HEK293 (cell line): ENCODE measurements around the gene NRIP2.

Source experiments
- CTCF ChIA-PET: fragments of 350-600 bp; formaldehyde crosslinking; extraction: SDS; loops from one replicate; lab custom pipeline; 2021; ENCODE audit warnings: antibody characterized with exemption; lab: Yijun Ruan, JAX
- POLR2A ChIA-PET: fragments of 300-600 bp; formaldehyde crosslinking; extraction: SDS; loops from one replicate; lab custom pipeline; 2020; ENCODE audit warnings: antibody characterized with exemption, inconsistent platforms; lab: Yijun Ruan, JAX
- H3K27ac ChIP-seq: fragments of 200-500 bp; sonication (Bioruptor generic); 2 replicates; pipeline ENCODE4 v1.5.1; 2014; ENCODE audit warnings: low read depth, low read length, control low read depth, inconsistent platforms; ENCODE audit errors: extremely low read depth
- H3K36me3 ChIP-seq, 2 experiments: fragments of 200-500 bp in 1 of 2; sonication (Bioruptor generic) in 1 of 2; 1 replicate in 1 of 2; 2 replicates in 1 of 2; pipeline ENCODE4 v1.5.1; 2014 to 2017; ENCODE audit warnings: inconsistent platforms in 2 of 2, low read length in 2 of 2; ENCODE audit not compliant: control insufficient read depth in 2 of 2, insufficient read depth in 1 of 2
- H3K4me1 ChIP-seq: fragments of 200-500 bp; sonication (Bioruptor generic); 2 replicates; pipeline ENCODE4 v1.5.1; 2014; ENCODE audit warnings: mild to moderate bottlenecking, low read length, inconsistent platforms; ENCODE audit not compliant: control insufficient read depth, insufficient read depth
- H3K4me3 ChIP-seq: 2 replicates; pipeline ENCODE4 v1.5.1; 2011; ENCODE audit warnings: low read depth, mild to moderate bottlenecking, control low read depth, low read length, moderate library complexity
- H3K9me3 ChIP-seq: fragments of 200-500 bp; sonication (Bioruptor generic); 2 replicates; pipeline ENCODE4 v1.5.1; 2014; ENCODE audit warnings: low read depth, low read length, inconsistent platforms; ENCODE audit not compliant: control insufficient read depth, insufficient read depth
- GLI2 ChIP-seq: fragments of 450-650 bp; formaldehyde crosslinking; IDR thresholded peaks from 2 replicates; pipeline ENCODE4; 2017; ENCODE audit warnings: missing biosample characterization, missing genetic modification characterization, low read depth, borderline replicate concordance
- HOXA7 ChIP-seq: sonication (generic); formaldehyde crosslinking; IDR thresholded peaks from 2 replicates; pipeline ENCODE4 v1.8.1; 2022; ENCODE audit warnings: missing genetic modification reagents, borderline replicate concordance
- PBX3 ChIP-seq: sonication (generic); formaldehyde crosslinking; IDR thresholded peaks from 2 replicates; pipeline ENCODE4 v1.8.1; 2022; ENCODE audit warnings: mild to moderate bottlenecking, moderate library complexity, missing genetic modification reagents
- PRDM2 ChIP-seq: fragments of 450-650 bp; formaldehyde crosslinking; IDR thresholded peaks from 2 replicates; pipeline ENCODE4 v1.5.1; 2016; ENCODE audit warnings: missing biosample characterization, missing genetic modification characterization, borderline replicate concordance
- SCRT2 ChIP-seq: fragments of 450-650 bp; formaldehyde crosslinking; IDR thresholded peaks from 2 replicates; pipeline ENCODE4 v1.5.1; 2016; ENCODE audit warnings: missing biosample characterization, missing genetic modification characterization
- ZBTB21 ChIP-seq: fragments of 450-650 bp; formaldehyde crosslinking; IDR thresholded peaks from 2 replicates; pipeline ENCODE4 v1.5.1; 2017; ENCODE audit warnings: missing biosample characterization, missing genetic modification characterization
- ZBTB49 ChIP-seq: fragments of 450-650 bp; formaldehyde crosslinking; IDR thresholded peaks from 2 replicates; pipeline ENCODE4 v1.5.1; 2016; ENCODE audit warnings: missing biosample characterization, missing genetic modification characterization, low read depth
- ZFHX2 ChIP-seq: fragments of 450-650 bp; formaldehyde crosslinking; conservative IDR thresholded peaks from 2 replicates; pipeline ENCODE4 v1.5.1; 2016; ENCODE audit warnings: missing biosample characterization, missing genetic modification characterization
- ZNF132 ChIP-seq: fragments of 450-650 bp; formaldehyde crosslinking; IDR thresholded peaks from 2 replicates; pipeline ENCODE4 v1.5.1; 2017; ENCODE audit warnings: missing biosample characterization, missing genetic modification characterization, borderline replicate concordance
- ZNF146 ChIP-seq: fragments of 450-650 bp; formaldehyde crosslinking; IDR thresholded peaks from 2 replicates; pipeline ENCODE4 v1.5.1; 2016; ENCODE audit warnings: missing biosample characterization, missing genetic modification characterization
- ZNF18 ChIP-seq: fragments of 450-650 bp; formaldehyde crosslinking; IDR thresholded peaks from 2 replicates; pipeline ENCODE4 v1.5.1; 2016; ENCODE audit warnings: missing biosample characterization, missing genetic modification characterization
- ZNF311 ChIP-seq: fragments of 450-650 bp; formaldehyde crosslinking; IDR thresholded peaks from 2 replicates; pipeline ENCODE4 v1.5.1; 2017; ENCODE audit warnings: missing biosample characterization, missing genetic modification characterization, borderline replicate concordance
- ZNF513 ChIP-seq: fragments of 450-650 bp; IDR thresholded peaks from 2 replicates; pipeline ENCODE4 v1.5.1; 2018; ENCODE audit warnings: missing biosample characterization, missing genetic modification characterization
- ZNF530 ChIP-seq: fragments of 450-650 bp; formaldehyde crosslinking; IDR thresholded peaks from 2 replicates; pipeline ENCODE4 v1.5.1; 2016; ENCODE audit warnings: low read depth, missing biosample characterization, missing genetic modification characterization
- ZNF837 ChIP-seq: fragments of 450-650 bp; formaldehyde crosslinking; IDR thresholded peaks from 2 replicates; pipeline ENCODE4 v1.5.1; 2016; ENCODE audit warnings: missing biosample characterization, missing genetic modification characterization

The NRIP2 gene

GRCh38 chr12:2823483-2823882 is 11.4 kb downstream of the NRIP2 start:
- CTCF ChIA-PET, result interaction anchor here (0.5 to 1.0 kb wide), 3 partner anchors 9 to 40 kb away, joined by 3 read pairs; no protein-coding TSS in a partner anchor
- H3K4me3 ChIP-seq, result no peak overlapping the region
- H3K9me3 ChIP-seq, result no peaks in the 10 kb centered on the region
- H3K27ac ChIP-seq, result no peak overlapping the region
- H3K4me1 ChIP-seq, result no peaks in the 10 kb centered on the region
- peaks cover 33 to 90% of the 10 kb centered on the region in 2 experiments for H3K36me3 ChIP-seq
- POLR2A ChIA-PET, result no interaction called here
- no peak for TF ChIP-seq ZFHX2 (tag by site-specific recombination)
- TF ChIP-seq ZNF146, result no peak
- no peak for TF ChIP-seq ZNF311 (tag by site-specific recombination)
- TF ChIP-seq PRDM2 (tag by site-specific recombination), result no peak
- TF ChIP-seq ZNF18 (tag by site-specific recombination), result no peak
- TF ChIP-seq GLI2, result no peak
- TF ChIP-seq, all 188 proteins: peak for 0

GRCh38 chr12:2820432-2820831 is 14.4 kb downstream of the NRIP2 start:
- TF ChIP-seq PBX3 (no peak), ZBTB49 (tag by site-specific recombination) (no peak), ZNF837 (tag by site-specific recombination) (no peak), SCRT2 (no peak), ZNF530 (tag by site-specific recombination) (no peak), HOXA7 (no peak), ZNF132 (no peak), ZNF513 (tag by site-specific recombination) (no peak), ZBTB21 (tag by site-specific recombination) (no peak)
- ChIA-PET POLR2A (no interaction called here), CTCF (no interaction called here)
- Histone ChIP-seq H3K27ac (no peak overlapping the region), H3K4me3 (no peak overlapping the region), H3K9me3 (no peaks in the 10 kb centered on the region), H3K36me3 (peaks cover 23 to 81% of the 10 kb centered on the region in 2 experiments), H3K4me1 (no peaks in the 10 kb centered on the region)
